H9 (cell line): ENCODE measurements around the gene BTN3A1. TPM values are rescaled to one million over a fixed set of nuclear protein-coding genes. Genes with fewer than 3 reads are reported as not detected.
A peak's percentile ranks its signal among the peaks of the same experiment; 100 is the strongest.

Source experiments
- DNase-seq: peaks from one replicate; pipeline ENCODE4 v3.0.0-alpha.2; 2017
- H2AFZ ChIP-seq: one replicate; pipeline ENCODE4 v1.6.1; 2013; ENCODE audit warnings: mild to moderate bottlenecking, low read length, control low read depth, moderate library complexity
- H2AK5ac ChIP-seq: 2 replicates; pipeline ENCODE4 v1.6.1; 2013; ENCODE audit warnings: low read length, control low read depth, mixed read lengths; ENCODE audit not compliant: insufficient read length
- H2BK120ac ChIP-seq: one replicate; pipeline ENCODE4 v1.6.1; 2013; ENCODE audit warnings: low read depth, mild to moderate bottlenecking, low read length, control low read depth, inconsistent platforms; ENCODE audit not compliant: poor library complexity, severe bottlenecking
- H2BK12ac ChIP-seq: 2 replicates; pipeline ENCODE4 v1.6.1; 2013; ENCODE audit warnings: low read length, control low read depth, mixed read lengths, low read depth; ENCODE audit not compliant: insufficient read length
- H2BK15ac ChIP-seq: 2 replicates; pipeline ENCODE4 v1.6.1; 2013; ENCODE audit warnings: low read depth, low read length, control low read depth
- H2BK20ac ChIP-seq: one replicate; pipeline ENCODE4 v1.6.1; 2013; ENCODE audit warnings: low read depth, mild to moderate bottlenecking, low read length, control low read depth, inconsistent platforms; ENCODE audit not compliant: poor library complexity, severe bottlenecking
- H2BK5ac ChIP-seq: 2 replicates; pipeline ENCODE4 v1.6.1; 2013; ENCODE audit warnings: low read length, control low read depth, mixed read lengths; ENCODE audit not compliant: insufficient read length
- H3K14ac ChIP-seq: 2 replicates; pipeline ENCODE4 v1.6.1; 2013; ENCODE audit warnings: low read length, control low read depth; ENCODE audit not compliant: insufficient read depth
- H3K18ac ChIP-seq: 2 replicates; pipeline ENCODE4 v1.6.1; 2013; ENCODE audit warnings: low read depth, mild to moderate bottlenecking, mixed read lengths, low read length, control low read depth; ENCODE audit not compliant: insufficient read length
- H3K23ac ChIP-seq: 2 replicates; pipeline ENCODE4 v1.6.1; 2013; ENCODE audit warnings: low read length, control low read depth, mixed read lengths, low read depth; ENCODE audit not compliant: insufficient read length
- H3K23me2 ChIP-seq: 2 replicates; pipeline ENCODE4 v1.6.1; 2013; ENCODE audit warnings: low read depth, mild to moderate bottlenecking, mixed read lengths, low read length, control low read depth; ENCODE audit not compliant: insufficient read length, poor library complexity, severe bottlenecking
- H3K27ac ChIP-seq: 2 replicates; pipeline ENCODE4 v1.5.1; 2013; ENCODE audit warnings: low read length, control low read depth, mixed read lengths, low read depth; ENCODE audit not compliant: insufficient read length
- H3K27me3 ChIP-seq: 2 replicates; pipeline ENCODE4 v1.6.1; 2013; ENCODE audit warnings: low read length, control low read depth, inconsistent platforms; ENCODE audit not compliant: insufficient read depth
- H3K4ac ChIP-seq: 2 replicates; pipeline ENCODE4 v1.6.1; 2013; ENCODE audit warnings: low read depth, mild to moderate bottlenecking, control low read depth, inconsistent platforms, low read length, moderate library complexity
- H3K4me1 ChIP-seq: 2 replicates; pipeline ENCODE4 v1.6.1; 2013; ENCODE audit warnings: low read length, control low read depth, inconsistent platforms; ENCODE audit not compliant: insufficient read depth
- H3K4me2 ChIP-seq: 2 replicates; pipeline ENCODE4 v1.6.1; 2013; ENCODE audit warnings: low read length, control low read depth, mixed read lengths; ENCODE audit not compliant: insufficient read length, insufficient read depth
- H3K56ac ChIP-seq: 2 replicates; pipeline ENCODE4 v1.6.1; 2013; ENCODE audit warnings: low read depth, mild to moderate bottlenecking, mixed read lengths, low read length, control low read depth; ENCODE audit not compliant: insufficient read length
- H3K79me1 ChIP-seq: 2 replicates; pipeline ENCODE4 v1.6.1; 2013; ENCODE audit warnings: low read depth, mild to moderate bottlenecking, moderate library complexity, low read length, control low read depth, inconsistent platforms; ENCODE audit not compliant: insufficient read depth, poor library complexity, severe bottlenecking
- H3K79me2 ChIP-seq: 2 replicates; pipeline ENCODE4 v1.6.1; 2013; ENCODE audit warnings: low read length, control low read depth, inconsistent platforms; ENCODE audit not compliant: insufficient read depth
- H3K9ac ChIP-seq: 2 replicates; pipeline ENCODE4 v1.6.1; 2013; ENCODE audit warnings: low read length, control low read depth, mixed read lengths; ENCODE audit not compliant: insufficient read length; ENCODE audit errors: extremely low read depth
- H3K9me3 ChIP-seq: one replicate; pipeline ENCODE4 v1.6.1; 2013; ENCODE audit warnings: low read depth, low read length, inconsistent platforms; ENCODE audit not compliant: control insufficient read depth
- H3T11ph ChIP-seq: one replicate; pipeline ENCODE4 v1.6.1; 2013; ENCODE audit warnings: mild to moderate bottlenecking, low read length, control low read depth, inconsistent platforms
- H4K20me1 ChIP-seq: one replicate; pipeline ENCODE4 v1.6.1; 2013; ENCODE audit not compliant: control insufficient read depth, insufficient read length, insufficient read depth
- H4K5ac ChIP-seq: 2 replicates; pipeline ENCODE4 v1.6.1; 2013; ENCODE audit warnings: low read depth, mild to moderate bottlenecking, mixed read lengths, low read length, control low read depth; ENCODE audit not compliant: insufficient read length
- H4K8ac ChIP-seq: replicated peaks from 2 replicates; pipeline ENCODE4 v1.6.1; 2013; ENCODE audit warnings: low read length, control low read depth, mixed read lengths, low read depth; ENCODE audit not compliant: insufficient read length
- H4K91ac ChIP-seq: 2 replicates; pipeline ENCODE4 v1.6.1; 2013; ENCODE audit warnings: low read depth, mild to moderate bottlenecking, moderate library complexity, mixed read lengths, low read length, control low read depth; ENCODE audit not compliant: insufficient read length
- H3K27ac Mint-ChIP-seq, 3 experiments: 2 replicates in 2 of 3; 3 replicates in 1 of 3; pipeline ENCODE4 v1.8.0; 2020 to 2021; ENCODE audit warnings: mixed read lengths in 3 of 3, mild to moderate bottlenecking in 1 of 3, moderate library complexity in 1 of 3
- H3K27me3 Mint-ChIP-seq: 2 replicates; pipeline ENCODE4 v1.8.0; 2021; ENCODE audit warnings: low read depth, mild to moderate bottlenecking, moderate library complexity, mixed read lengths
- H3K36me3 Mint-ChIP-seq, 3 experiments: 2 replicates in 2 of 3; 3 replicates in 1 of 3; pipeline ENCODE4 v1.8.0; 2020 to 2021; ENCODE audit warnings: low read depth in 3 of 3, mixed read lengths in 3 of 3; ENCODE audit not compliant: insufficient read depth in 1 of 3
- H3K4me1 Mint-ChIP-seq, 2 experiments: 2 replicates each; pipeline ENCODE4 v1.8.0; 2020; ENCODE audit warnings: mixed read lengths in 2 of 2
- H3K4me3 Mint-ChIP-seq, 2 experiments: 2 replicates in 1 of 2; 3 replicates in 1 of 2; pipeline ENCODE4 v1.8.0; 2020 to 2021; ENCODE audit warnings: mild to moderate bottlenecking in 2 of 2, mixed read lengths in 2 of 2, moderate library complexity in 1 of 2
- H3K9me3 Mint-ChIP-seq, 2 experiments: 2 replicates in 1 of 2; 3 replicates in 1 of 2; pipeline ENCODE4 v1.8.0; 2020; ENCODE audit warnings: mild to moderate bottlenecking in 2 of 2, mixed read lengths in 2 of 2, moderate library complexity in 1 of 2
- WGBS: extraction: QIAGEN DNeasy Blood & Tissue Kit; methylation state at CpG from one replicate; pipeline ENCODE4 v1.1.7; 2013; ENCODE audit warnings: missing lambda C conversion rate, low lambda C conversion rate, mixed read lengths; ENCODE audit not compliant: insufficient read length; ENCODE audit errors: extremely low coverage; 5-methylcytosine and 5-hydroxymethylcytosine counted together
- total RNA-seq: library from RNA; stranded (reverse); gene quantifications from 2 replicates; pipeline ENCODE4 v1.2.1, GENCODE V29; 2021
- TF ChIP-seq, protein P1 (sequence below): fragments of 200-600 bp; sonication (generic); conservative IDR thresholded peaks from 3 replicates; pipeline ENCODE4 v1.8.0; 2021; ENCODE audit warnings: antibody characterized with exemption, mild to moderate bottlenecking

Gene BTN3A1
- total RNA-seq, 1 experiment from 2014 or later: 2.5 TPM

DNA sequence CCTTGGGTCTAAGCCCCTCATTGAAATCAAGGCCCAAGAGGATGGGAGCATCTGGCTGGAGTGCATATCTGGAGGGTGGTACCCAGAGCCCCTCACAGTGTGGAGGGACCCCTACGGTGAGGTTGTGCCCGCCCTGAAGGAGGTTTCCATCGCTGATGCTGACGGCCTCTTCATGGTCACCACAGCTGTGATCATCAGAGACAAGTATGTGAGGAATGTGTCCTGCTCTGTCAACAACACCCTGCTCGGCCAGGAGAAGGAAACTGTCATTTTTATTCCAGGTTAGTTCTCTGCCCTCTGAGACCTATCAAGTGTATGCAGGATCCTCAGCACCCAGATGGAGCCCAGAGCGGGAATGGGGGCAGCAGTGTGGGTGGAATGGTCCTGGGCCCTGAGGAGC is 14.1 kb upstream of the BTN3A1 start:
- H3K4me3 Mint-ChIP-seq: peak overlapping the region in 1 of 2 experiments; percentile 54; a peak in 1 of 5 replicates
- Histone ChIP-seq H3K56ac (no peak overlapping the region), H3T11ph (no peak overlapping the region), H4K91ac (no peak overlapping the region), H3K79me2 (no peaks in the 10 kb centered on the region), H2AK5ac (no peak overlapping the region), H2BK15ac (no peak overlapping the region), H3K27ac (no peak overlapping the region), H4K5ac (no peak overlapping the region), H3K9ac (no peak overlapping the region), H3K4me1 (peaks cover 5% of the 10 kb centered on the region; the same call in 1 of the 2 replicates), H3K23ac (no peak overlapping the region), H3K79me1 (no peaks in the 10 kb centered on the region), H3K4ac (no peak overlapping the region), H3K23me2 (peaks cover 5% of the 10 kb centered on the region), H2BK12ac (no peak overlapping the region), H3K9me3 (no peaks in the 10 kb centered on the region), H3K4me2 (no peak overlapping the region), H3K18ac (no peak overlapping the region), H2BK5ac (no peak overlapping the region), H2BK20ac (no peak overlapping the region), H4K20me1 (no peaks in the 10 kb centered on the region), H3K14ac (no peak overlapping the region), H3K27me3 (no peaks in the 10 kb centered on the region), H2AFZ (no peak overlapping the region), H4K8ac (no peak overlapping the region), H2BK120ac (no peak overlapping the region)
- H3K9me3 Mint-ChIP-seq: no peaks in the 10 kb centered on the region
- WGBS: no CpG with 5 or more reads among the region's 6 CpGs
- peak overlapping the region in 1 of 3 experiments; percentile 86; a peak in 3 of 7 replicates for H3K27ac Mint-ChIP-seq
- H3K36me3 Mint-ChIP-seq: peaks cover 21 to 48% (median 42%) of the 10 kb centered on the region in 3 experiments; a peak in 6 of 7 replicates
- H3K4me1 Mint-ChIP-seq: peaks cover 26 to 27% of the 10 kb centered on the region in 2 experiments
- TF ChIP-seq, protein P1, sequence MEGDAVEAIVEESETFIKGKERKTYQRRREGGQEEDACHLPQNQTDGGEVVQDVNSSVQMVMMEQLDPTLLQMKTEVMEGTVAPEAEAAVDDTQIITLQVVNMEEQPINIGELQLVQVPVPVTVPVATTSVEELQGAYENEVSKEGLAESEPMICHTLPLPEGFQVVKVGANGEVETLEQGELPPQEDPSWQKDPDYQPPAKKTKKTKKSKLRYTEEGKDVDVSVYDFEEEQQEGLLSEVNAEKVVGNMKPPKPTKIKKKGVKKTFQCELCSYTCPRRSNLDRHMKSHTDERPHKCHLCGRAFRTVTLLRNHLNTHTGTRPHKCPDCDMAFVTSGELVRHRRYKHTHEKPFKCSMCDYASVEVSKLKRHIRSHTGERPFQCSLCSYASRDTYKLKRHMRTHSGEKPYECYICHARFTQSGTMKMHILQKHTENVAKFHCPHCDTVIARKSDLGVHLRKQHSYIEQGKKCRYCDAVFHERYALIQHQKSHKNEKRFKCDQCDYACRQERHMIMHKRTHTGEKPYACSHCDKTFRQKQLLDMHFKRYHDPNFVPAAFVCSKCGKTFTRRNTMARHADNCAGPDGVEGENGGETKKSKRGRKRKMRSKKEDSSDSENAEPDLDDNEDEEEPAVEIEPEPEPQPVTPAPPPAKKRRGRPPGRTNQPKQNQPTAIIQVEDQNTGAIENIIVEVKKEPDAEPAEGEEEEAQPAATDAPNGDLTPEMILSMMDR: no peak
- no peaks in the 10 kb centered on the region for H3K27me3 Mint-ChIP-seq
- no peak for DNase-seq
